MCF 10A (cell line): Measurements from ENCODE around the gene PTPN5. TPM values are rescaled to one million over a fixed set of nuclear protein-coding genes. Genes with fewer than 3 reads are reported as not detected.

ENCODE experiments used
- BruUV-seq: library from RNA; stranded (reverse); fragments of 400-500 nt; replicated peaks from 2 replicates; lab custom pipeline; 2021; lab: Mats Ljungman, UMichigan
- CTCF ChIA-PET: fragments of 300-600 bp; sonication (Branson Sonifier 250); formaldehyde crosslinking; extraction: SDS; loops from one replicate; lab custom pipeline; 2021; ENCODE audit warnings: antibody characterized with exemption, inconsistent platforms; lab: Yijun Ruan, JAX
- POLR2A ChIA-PET: fragments of 300-600, 350-650 bp; sonication (Branson Sonifier 250); formaldehyde crosslinking; extraction: SDS; loops from one replicate; lab custom pipeline; 2020; ENCODE audit warnings: antibody characterized with exemption, inconsistent platforms; lab: Yijun Ruan, JAX
- DNase-seq: peaks from one replicate; pipeline ENCODE4 v3.0.0-alpha.2; 2018; ENCODE audit not compliant: unreplicated experiment
- H3K27ac Mint-ChIP-seq: one replicate; pipeline ENCODE4 v1.8.0; 2022; ENCODE audit warnings: mild to moderate bottlenecking, low read depth, mixed read lengths; ENCODE audit not compliant: unreplicated experiment
- H3K27me3 Mint-ChIP-seq: one replicate; pipeline ENCODE4 v1.8.0; 2022; ENCODE audit warnings: mixed read lengths; ENCODE audit not compliant: insufficient read depth, unreplicated experiment
- H3K36me3 Mint-ChIP-seq: one replicate; pipeline ENCODE4 v1.8.0; 2022; ENCODE audit warnings: mild to moderate bottlenecking, moderate library complexity, mixed read lengths; ENCODE audit not compliant: insufficient read depth, unreplicated experiment
- H3K4me1 Mint-ChIP-seq: one replicate; pipeline ENCODE4 v1.8.0; 2022; ENCODE audit warnings: mixed read lengths; ENCODE audit not compliant: insufficient read depth, unreplicated experiment
- H3K4me3 Mint-ChIP-seq: one replicate; pipeline ENCODE4 v1.8.0; 2022; ENCODE audit warnings: mild to moderate bottlenecking, moderate library complexity, mixed read lengths; ENCODE audit not compliant: unreplicated experiment
- H3K9me3 Mint-ChIP-seq: one replicate; pipeline ENCODE4 v1.8.0; 2022; ENCODE audit warnings: mixed read lengths; ENCODE audit not compliant: unreplicated experiment
- CTCF ChIP-seq: fragments of 200-600 bp; IDR thresholded peaks from one replicate; pipeline ENCODE4 v1.8.0; 2022; ENCODE audit warnings: antibody characterized with exemption, mild to moderate bottlenecking; ENCODE audit not compliant: unreplicated experiment
- intact Hi-C: fragments of 100-400 bp; cut with micrococcal nuclease; formaldehyde crosslinking; loops from 2 replicates; pipeline ENCODE4 v1.14.1; 2022
- total RNA-seq: library from RNA; stranded (reverse); gene quantifications from 2 replicates; pipeline ENCODE4 v1.2.3, GENCODE V29; 2022

The PTPN5 gene
- total RNA-seq, 1 experiment from 2014 or later, result not detected

- no peaks in the 10 kb centered on the region for H3K36me3 Mint-ChIP-seq
- H3K9me3 Mint-ChIP-seq, result no peaks in the 10 kb centered on the region
- CTCF ChIA-PET, result interaction anchor here (0.6 to 6.0 kb wide), 8 partner anchors 11 to 651 kb away, joined by 3 to 68 read pairs (median 4); partner anchors contain the start of gene SPTY2D1
- DNase-seq, result no peak
- POLR2A ChIA-PET, result interaction anchor here (0.6 kb wide), 1 partner anchor 80 kb away, joined by 4 read pairs; no protein-coding TSS in a partner anchor
- intact Hi-C loops, result no loop called here
- TF ChIP-seq CTCF, result no peak
- no peak overlapping the region for H3K4me3 Mint-ChIP-seq
- H3K4me1 Mint-ChIP-seq, result peaks cover 14% of the 10 kb centered on the region
- BruUV-seq, result no TSS peak
- H3K27me3 Mint-ChIP-seq, result peaks cover 5% of the 10 kb centered on the region
- H3K27ac Mint-ChIP-seq, result no peak overlapping the region
These were observed 25.6 kb downstream of the PTPN5 start for GRCh38 chr11:18766015-18766414.

- no TSS peak for BruUV-seq
- no peak for DNase-seq
- no peak for TF ChIP-seq CTCF
- CTCF ChIA-PET, result interaction anchor here (0.6 to 6.0 kb wide), 14 partner anchors 11 to 650 kb away, joined by 3 to 68 read pairs (median 3); partner anchors contain the start of gene SPTY2D1
- POLR2A ChIA-PET, result no interaction called here
- no peaks in the 10 kb centered on the region for H3K9me3 Mint-ChIP-seq
- H3K36me3 Mint-ChIP-seq, result no peaks in the 10 kb centered on the region
- H3K27ac Mint-ChIP-seq, result no peak overlapping the region
- peaks cover under 1% of the 10 kb centered on the region for H3K27me3 Mint-ChIP-seq
- peaks cover 14% of the 10 kb centered on the region for H3K4me1 Mint-ChIP-seq
- H3K4me3 Mint-ChIP-seq, result no peak overlapping the region
- intact Hi-C loops, result loop anchor here (2.0 kb wide), 2 partner anchors 33 to 225 kb away; no protein-coding TSS in a partner anchor
These were observed 26.0 kb downstream of the PTPN5 start for GRCh38 chr11:18765554-18765953.

- intact Hi-C loops, result no loop called here
- Mint-ChIP-seq H3K9me3 (no peaks in the 10 kb centered on the region), H3K27ac (no peak overlapping the region), H3K27me3 (peaks cover 24% of the 10 kb centered on the region), H3K4me3 (no peak overlapping the region), H3K4me1 (peaks cover 14% of the 10 kb centered on the region), H3K36me3 (no peaks in the 10 kb centered on the region)
- no peak for DNase-seq
- BruUV-seq, result no TSS peak
- CTCF ChIA-PET, result interaction anchor here (0.7 to 6.0 kb wide), 3 partner anchors 15 to 221 kb away, joined by 3 to 68 read pairs (median 5); no protein-coding TSS in a partner anchor
- TF ChIP-seq CTCF, result no peak
- POLR2A ChIA-PET, result no interaction called here
These were observed 29.9 kb downstream of the PTPN5 start for GRCh38 chr11:18761741-18762140.

GRCh38 chr11:18761144-18761543 lies 30.5 kb downstream of the PTPN5 start:
- no peak overlapping the region for H3K27ac Mint-ChIP-seq
- intact Hi-C loops, result no loop called here
- ChIA-PET POLR2A (no interaction called here), CTCF (interaction anchor here (0.7 to 1.7 kb wide), 3 partner anchors 30 to 221 kb away, joined by 3 to 7 read pairs (median 5); no protein-coding TSS in a partner anchor)
- peaks cover 14% of the 10 kb centered on the region for H3K4me1 Mint-ChIP-seq
- no peak overlapping the region for H3K4me3 Mint-ChIP-seq
- DNase-seq, result no peak
- H3K9me3 Mint-ChIP-seq, result no peaks in the 10 kb centered on the region
- TF ChIP-seq CTCF, result no peak
- BruUV-seq, result no TSS peak
- peaks cover 24% of the 10 kb centered on the region for H3K27me3 Mint-ChIP-seq
- no peaks in the 10 kb centered on the region for H3K36me3 Mint-ChIP-seq
